Activated CD8-positive, alpha-beta memory T cell treated with anti-CD3 and anti-CD28 coated beads for 48 hours (primary cell): ENCODE results near the gene USH1G.

Experiments
- DNase-seq, 3 experiments: peaks; one replicate each; pipeline ENCODE4 v3.0.0-alpha.2; 2020; ENCODE audit warnings: low read depth in 2 of 3, low spot score in 2 of 3

Gene USH1G

DNA sequence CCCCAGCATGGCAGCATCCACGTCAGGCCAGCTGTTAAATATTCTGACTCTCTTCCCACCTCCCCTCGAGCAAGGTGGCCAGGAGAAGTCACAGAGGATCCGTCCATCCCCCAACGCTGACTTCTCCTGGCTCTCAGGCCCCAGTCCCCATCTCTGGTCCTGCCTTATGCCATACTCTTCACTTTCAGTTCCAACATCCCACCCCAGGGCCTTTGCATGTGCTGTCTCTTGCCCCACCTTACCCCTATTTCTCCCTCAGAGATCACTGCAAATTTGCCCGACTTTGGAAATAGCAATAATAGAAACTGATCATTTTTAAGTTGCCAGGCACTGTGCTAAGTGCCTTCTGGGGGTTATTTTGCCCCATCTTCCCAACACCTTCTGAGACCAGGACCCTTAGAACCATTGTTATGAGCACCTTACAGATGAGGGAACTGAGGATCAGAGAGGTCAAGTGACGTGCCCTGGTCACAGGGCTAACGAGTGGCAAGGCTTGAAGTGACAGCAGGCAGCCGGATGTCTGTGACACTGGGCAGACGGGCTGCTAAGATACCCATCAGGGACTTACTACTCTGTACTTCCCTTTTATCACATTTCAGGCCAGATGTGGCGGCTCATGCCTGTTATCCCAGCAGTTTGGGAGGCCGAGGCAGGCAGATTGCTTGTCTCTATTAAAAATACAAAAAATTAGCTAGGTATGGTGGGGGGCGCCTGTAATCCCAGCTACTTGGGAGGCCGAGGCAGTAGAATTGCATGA, 31.8 kb upstream of the USH1G start:
- DNase-seq, result no peak

DNA sequence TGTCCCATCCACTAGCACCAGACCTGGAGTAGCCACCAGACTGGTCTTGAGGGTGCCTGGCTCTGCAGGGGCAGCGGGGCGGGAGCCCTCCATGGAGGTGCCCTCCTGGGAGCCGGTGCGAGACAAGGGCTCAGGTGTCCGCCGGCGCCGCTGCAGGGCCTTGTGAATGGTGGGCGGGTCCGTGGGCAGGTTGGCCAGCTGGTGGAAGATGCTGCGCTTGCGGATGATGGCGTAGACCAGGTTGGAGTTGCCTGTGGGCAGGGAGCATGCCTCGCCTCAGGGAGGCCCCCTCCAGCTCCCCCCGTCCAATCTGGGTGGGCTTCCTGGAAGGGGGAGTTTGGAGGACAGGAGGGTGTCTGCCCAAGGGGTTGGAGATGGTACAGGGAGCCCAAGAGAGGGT, 31.1 kb upstream of the USH1G start:
- DNase-seq, result no peak

- DNase-seq, result no peak
These were observed 30.2 kb upstream of the USH1G start for GRCh38 chr17:74953134-74953687.

GRCh38 chr17:74952431-74953133, 29.5 kb upstream of the USH1G start:
- no peak for DNase-seq

DNA sequence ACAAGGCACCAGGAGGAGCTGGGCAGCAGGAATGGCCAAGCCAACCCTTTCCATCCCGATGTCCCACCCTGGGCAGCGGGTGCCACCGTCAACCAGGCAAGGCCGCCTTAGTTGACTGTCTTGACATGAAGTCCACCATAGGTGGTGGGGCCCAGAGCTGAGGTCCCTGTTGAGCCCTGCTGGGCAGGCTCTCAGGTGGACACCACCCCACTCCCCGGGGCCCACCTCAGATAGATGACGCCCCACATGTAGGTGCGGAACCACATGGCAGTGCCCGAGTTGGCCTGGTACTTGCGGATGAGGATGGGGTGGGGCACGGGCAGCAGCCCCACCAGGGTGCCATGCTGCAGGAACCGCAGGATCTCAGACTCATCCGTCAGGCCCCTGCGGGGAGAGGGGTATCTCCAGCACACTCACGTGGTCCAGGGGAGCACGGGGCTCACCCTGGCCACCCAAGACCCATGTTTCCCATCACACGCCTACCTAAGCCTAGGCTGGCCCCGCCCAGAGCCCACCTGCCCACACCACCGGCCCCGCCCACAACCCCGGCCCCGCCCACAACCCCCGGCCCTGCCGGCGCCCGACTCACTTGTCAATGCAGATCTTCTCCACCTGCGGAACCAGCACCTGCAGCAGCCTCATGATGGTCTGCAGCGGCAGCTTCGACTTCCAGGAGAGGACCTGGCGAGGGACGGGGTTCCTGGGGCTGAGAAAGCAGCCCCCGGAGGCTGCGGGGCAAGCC, 28.8 kb upstream of the USH1G start:
- no peak for DNase-seq

DNA sequence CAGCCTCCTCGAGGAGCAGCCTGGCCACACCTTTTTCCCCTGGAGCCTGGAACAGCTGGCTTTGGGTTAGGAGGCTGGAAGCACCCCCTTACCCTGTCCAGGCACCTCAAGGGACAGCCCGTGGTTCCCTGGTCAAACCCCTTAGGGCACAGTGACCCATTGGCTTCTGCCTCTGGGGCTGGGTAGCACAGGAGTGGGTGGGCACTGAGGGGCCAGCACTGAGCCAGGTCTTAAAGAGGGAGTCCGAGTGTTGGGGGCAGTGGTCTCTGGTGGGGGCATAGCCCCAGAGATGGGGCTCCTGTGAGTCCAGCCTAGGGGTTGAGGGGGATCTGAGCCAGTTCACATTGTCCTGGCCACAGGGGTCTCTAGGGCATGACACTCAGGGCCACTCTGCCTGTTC, 28.0 kb upstream of the USH1G start:
- no peak for DNase-seq

DNA sequence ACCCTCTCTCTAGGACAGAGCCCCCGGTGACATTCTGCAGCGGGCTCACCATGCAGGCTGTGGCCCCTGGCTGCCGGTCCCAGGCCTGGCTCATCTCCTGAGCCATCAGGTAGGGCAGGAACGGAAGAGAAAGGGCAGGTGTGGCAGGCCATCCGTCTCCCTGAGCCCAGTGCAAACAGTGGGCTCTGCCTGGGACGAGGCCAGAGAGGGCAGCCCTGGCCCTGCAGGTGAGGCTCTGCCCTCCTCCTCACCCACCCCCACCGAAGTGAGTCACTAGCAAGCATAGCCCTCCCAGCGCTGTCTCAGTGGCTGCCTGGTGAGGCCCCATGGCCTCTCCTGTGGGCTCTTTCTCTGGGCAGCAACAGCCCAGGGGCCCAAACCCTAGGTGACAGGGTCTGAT, 27.2 kb upstream of the USH1G start:
- no peak for DNase-seq

DNA sequence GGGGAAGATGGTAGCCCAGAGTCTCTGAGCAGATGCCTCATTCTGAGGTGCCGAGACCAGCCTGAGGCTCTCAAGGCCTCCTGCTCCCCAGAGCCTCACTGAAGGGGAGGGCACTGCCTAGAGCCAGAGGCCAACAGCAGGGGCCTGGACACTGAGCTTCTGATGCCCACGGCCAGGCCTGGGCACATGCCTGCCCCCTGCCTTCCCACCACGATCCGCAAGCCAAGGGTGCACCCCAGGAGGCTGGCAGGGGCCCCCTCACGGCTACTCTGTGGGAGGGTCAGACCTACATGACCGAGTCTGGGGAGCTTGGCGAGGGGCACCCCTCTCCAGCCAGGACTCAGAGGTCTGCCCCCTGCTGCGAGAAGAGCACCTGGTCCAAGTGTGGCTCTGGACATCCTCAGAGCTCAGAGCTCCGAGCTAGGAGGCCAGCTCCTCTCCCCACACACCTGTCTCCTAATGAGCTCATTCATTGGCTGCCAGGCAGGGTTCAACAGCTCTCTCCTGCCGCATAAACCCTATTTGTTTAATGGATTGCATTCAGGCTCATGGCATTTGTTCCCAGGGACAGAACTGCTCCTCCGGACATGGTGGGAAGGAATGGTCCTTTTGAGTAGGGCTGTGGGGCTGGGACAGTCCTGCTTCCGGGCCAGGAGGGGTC, 26.5 kb upstream of the USH1G start:
- DNase-seq, result no peak

GRCh38 chr17:74947041-74947754, 24.1 kb upstream of the USH1G start:
- DNase-seq, result no peak

- DNase-seq, result no peak
These were observed 23.6 kb upstream of the USH1G start for GRCh38 chr17:74946641-74947040.

DNA sequence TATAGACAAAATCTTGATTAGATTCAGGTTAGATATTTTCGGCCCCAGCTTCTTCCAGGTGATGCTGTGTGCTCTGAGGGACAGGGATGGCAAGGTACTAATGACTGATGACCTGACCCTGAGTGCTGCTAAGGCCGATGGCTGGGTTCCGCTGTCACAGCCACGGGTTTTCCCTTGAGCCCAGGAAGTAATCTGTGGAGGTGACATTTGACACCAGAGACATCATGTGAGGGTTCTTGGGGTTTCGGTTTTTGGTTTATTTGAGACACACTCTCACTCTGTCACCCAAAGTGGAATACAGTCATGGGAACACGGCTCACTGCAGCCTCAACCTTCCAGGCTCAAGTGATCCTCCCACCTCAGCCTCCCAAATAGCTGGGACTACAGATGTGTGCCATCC, 22.5 kb upstream of the USH1G start:
- no peak for DNase-seq

- DNase-seq, result no peak
These were observed 20.9 kb upstream of the USH1G start for GRCh38 chr17:74943808-74944522.

- no peak for DNase-seq
These were observed 18.2 kb upstream of the USH1G start for GRCh38 chr17:74941128-74941725.

DNA sequence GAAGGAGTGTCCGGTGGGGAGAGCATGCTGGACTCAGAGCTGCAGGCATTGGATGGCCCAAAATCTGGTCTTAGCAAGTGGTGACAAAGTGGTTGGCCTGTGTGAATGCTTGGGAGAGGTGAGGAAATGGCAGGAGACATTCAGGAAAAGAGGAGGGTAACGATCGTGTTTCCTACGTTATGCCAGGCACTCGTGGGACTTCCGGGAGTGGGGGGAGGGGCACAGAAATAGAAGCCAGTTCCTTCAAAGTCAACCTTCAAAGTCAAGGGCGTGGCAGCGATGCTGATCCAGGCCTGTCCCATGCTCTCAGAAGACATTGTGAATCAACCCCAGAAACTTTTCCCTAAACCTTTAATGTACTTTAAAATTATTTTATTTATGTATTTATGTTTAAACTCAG, 16.5 kb upstream of the USH1G start:
- DNase-seq, result no peak

DNA sequence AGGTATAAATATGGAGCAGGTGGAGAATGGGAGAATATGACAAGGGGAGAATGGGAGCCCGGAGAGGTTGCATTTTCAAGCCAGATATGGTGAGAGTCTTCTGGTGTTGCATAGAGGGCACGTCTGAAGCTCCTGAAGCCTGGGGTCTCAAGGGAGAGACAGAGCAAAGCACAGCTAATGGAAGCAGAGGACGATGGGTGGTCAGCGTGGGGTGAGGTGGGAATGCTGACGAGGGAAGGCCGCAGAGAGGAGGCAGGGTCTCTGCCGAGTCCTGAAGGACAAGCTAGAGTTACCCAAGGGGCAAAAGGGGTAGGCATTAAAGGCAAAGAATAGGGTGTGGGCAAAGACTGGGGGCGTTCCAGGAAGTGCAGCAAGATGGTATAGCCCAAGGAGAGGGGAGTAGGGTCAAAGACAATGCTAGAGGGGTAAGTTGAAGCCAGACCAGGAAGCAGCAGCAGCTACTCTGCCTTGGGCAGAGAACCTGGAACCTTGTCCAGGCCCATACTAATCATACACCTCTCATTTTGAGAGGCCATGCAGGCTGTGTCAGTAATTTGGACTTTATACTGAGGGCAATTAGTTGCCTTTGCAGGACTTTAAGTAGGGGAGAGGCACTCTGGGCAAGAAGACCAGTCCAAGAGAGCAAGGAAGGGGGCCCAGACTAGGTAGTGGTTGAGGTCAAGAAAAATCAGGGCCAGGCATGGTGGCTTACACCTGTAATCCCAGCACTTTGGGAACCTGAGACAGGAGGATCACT, 15.3 kb upstream of the USH1G start:
- DNase-seq, result no peak

- no peak for DNase-seq
These were observed 14.3 kb upstream of the USH1G start for GRCh38 chr17:74937064-74938051.

- no peak for DNase-seq
These were observed 13.4 kb upstream of the USH1G start for GRCh38 chr17:74936470-74936799.
